Uterus (tissue), 4 donors: ENCODE measurements around the gene SPTLC2. TPM values are rescaled to one million over a fixed set of nuclear protein-coding genes. Genes with fewer than 3 reads are reported as not detected.
A peak's percentile ranks its signal among the peaks of the same experiment; 100 is the strongest.

Source experiments
- DNase-seq, 2 donors: peaks; one replicate each; pipeline ENCODE4 v3.0.0-alpha.2; 2019 to 2020
- H3K27ac ChIP-seq, 2 donors: fragments of 200-600 bp; sonication (generic); 1 replicate in 1 of 2; 2 replicates in 1 of 2; pipeline ENCODE4 v1.5.1; 2016 to 2018
- H3K27me3 ChIP-seq, 2 donors: fragments of 200-600 bp; sonication (generic); one replicate each; pipeline ENCODE4 v1.5.1; 2018 to 2019; ENCODE audit warnings: control low read depth in 1 of 2
- H3K36me3 ChIP-seq, 2 donors: fragments of 200-600 bp; sonication (generic); one replicate each; pipeline ENCODE4 v1.5.1; 2019; ENCODE audit warnings: control low read depth in 1 of 2
- H3K4me1 ChIP-seq, 2 donors: fragments of 200-600 bp; sonication (generic); one replicate each; pipeline ENCODE4 v1.5.1; 2018 to 2019; ENCODE audit warnings: control low read depth in 1 of 2
- H3K4me3 ChIP-seq, 2 donors: fragments of 200-600 bp; sonication (generic); 1 replicate in 1 of 2; 2 replicates in 1 of 2; pipeline ENCODE4 v1.5.1; 2018 to 2019; ENCODE audit warnings: mild to moderate bottlenecking in 1 of 2
- H3K9me3 ChIP-seq, 2 donors: fragments of 200-600 bp; sonication (generic); one replicate each; pipeline ENCODE4 v1.5.1; 2019; ENCODE audit warnings: control low read depth in 1 of 2
- CTCF ChIP-seq, 4 experiments: fragments of 200-600 bp in 2 of 4; fragments of 450-650 bp in 2 of 4; sonication (generic) in 2 of 4; IDR thresholded peaks; one replicate each; pipeline ENCODE4 v1.5.1; 2016 to 2019; ENCODE audit warnings: antibody characterized with exemption in 4 of 4, mild to moderate bottlenecking in 2 of 4, moderate library complexity in 1 of 4
- POLR2A ChIP-seq, 2 donors: fragments of 450-650 bp; IDR thresholded peaks; one replicate each; pipeline ENCODE4 v1.6.1; 2016; ENCODE audit warnings: antibody characterized with exemption in 2 of 2, mild to moderate bottlenecking in 1 of 2, moderate library complexity in 1 of 2
- intact Hi-C: fragments of 100-400 bp; cut with DNase I; formaldehyde crosslinking; loops from one replicate; pipeline ENCODE4 v1.15.1; 2023; ENCODE audit warnings: low total_unique reads
- total RNA-seq, 4 donors: library from RNA; depleted of rRNA in 3 of 4; stranded (reverse); fragments of >200 nt in 3 of 4; gene quantifications; one replicate each; pipeline versions ENCODE4 v1.1.0 to v1.2.4, GENCODE V29; 2014 to 2023
- donor health status: DM: yes; HTN: yes; CAD: no.

The SPTLC2 gene
- total RNA-seq, 4 donors from 2014 or later, result 12.3 to 64.2 (median 32.1) TPM

- DNase-seq, result no peak
- H3K36me3 ChIP-seq, result no peaks in the 10 kb centered on the region
- TF ChIP-seq POLR2A (IDR thresholded peaks at IDR 0.05) (no peak), CTCF (IDR thresholded peaks at IDR 0.05) (no peak)
Measured at GRCh38 chr14:77622366-77622961, 6.0 kb upstream of the SPTLC2 start.

GRCh38 chr14:77620222-77620870 lies 3.9 kb upstream of the SPTLC2 start:
- intact Hi-C loops, result no loop called here

More at GRCh38 chr14:77622366-77622961, 6.0 kb upstream of the SPTLC2 start:
- H3K27ac ChIP-seq, result no peak overlapping the region
- H3K9me3 ChIP-seq, result no peaks in the 10 kb centered on the region
- intact Hi-C loops, result no loop called here
- H3K4me1 ChIP-seq, result no peaks in the 10 kb centered on the region
- no peaks in the 10 kb centered on the region for H3K27me3 ChIP-seq
- H3K4me3 ChIP-seq, result no peak overlapping the region

GRCh38 chr14:77618381-77618970 lies 2.0 kb upstream of the SPTLC2 start:
- TF ChIP-seq CTCF (IDR thresholded peaks at IDR 0.05), result no peak
- TF ChIP-seq POLR2A (IDR thresholded peaks at IDR 0.05), result no peak
- Histone ChIP-seq H3K36me3 (no peaks in the 10 kb centered on the region), H3K4me1 (peaks cover 0 to 6% of the 10 kb centered on the region in 2 donors), H3K27ac (no peak overlapping the region), H3K27me3 (no peaks in the 10 kb centered on the region), H3K9me3 (no peaks in the 10 kb centered on the region), H3K4me3 (no peak overlapping the region)
- no peak for DNase-seq
- intact Hi-C loops, result no loop called here

More at GRCh38 chr14:77620222-77620870, 3.9 kb upstream of the SPTLC2 start:
- no peak for TF ChIP-seq CTCF (IDR thresholded peaks at IDR 0.05)
- TF ChIP-seq POLR2A (IDR thresholded peaks at IDR 0.05), result no peak
- no peak overlapping the region for H3K4me3 ChIP-seq
- H3K9me3 ChIP-seq, result no peaks in the 10 kb centered on the region
- H3K4me1 ChIP-seq, result peaks cover 0 to 1% of the 10 kb centered on the region in 2 donors
- no peaks in the 10 kb centered on the region for H3K36me3 ChIP-seq
- H3K27me3 ChIP-seq, result no peaks in the 10 kb centered on the region
- H3K27ac ChIP-seq, result no peak overlapping the region
- DNase-seq, result no peak

GRCh38 chr14:77616133-77616453 lies 344 bp downstream of the SPTLC2 start:
- intact Hi-C loops, result no loop called here
- Histone ChIP-seq H3K4me1 (peaks cover 0 to 10% of the 10 kb centered on the region in 2 donors), H3K4me3 (peak overlapping the region; percentile 70 to 98), H3K27ac (peak overlapping the region; percentile 80 to 84), H3K36me3 (no peaks in the 10 kb centered on the region), H3K27me3 (no peaks in the 10 kb centered on the region), H3K9me3 (no peaks in the 10 kb centered on the region)
- TF ChIP-seq CTCF (IDR thresholded peaks at IDR 0.05), result no peak
- TF ChIP-seq POLR2A (IDR thresholded peaks at IDR 0.05), result no peak
- DNase-seq, result no peak
